Measurements from ENCODE around the gene OBI1.

GRCh38 chr13:78601874-78602560, 56.9 kb downstream of the OBI1 start:
- no peak for TF ChIP-seq EP300 (IDR thresholded peaks at IDR 0.05)
- TF ChIP-seq CTCF (IDR thresholded peaks at IDR 0.05): no peak
